ENCODE data around the gene ESR2. TPM values are rescaled to one million over a fixed set of nuclear protein-coding genes. Genes with fewer than 3 reads are reported as not detected.

The ESR2 gene
- total RNA-seq, 3 donors from 2014 or later, result 0.98 to 2.2 (median 1.5) TPM

GRCh38 chr14:64174922-64175782, 119.0 kb downstream of the ESR2 start:
- intact Hi-C loops (cut with DNase I; ENCODE audit: low total_unique reads), result no loop called here
- no peak overlapping the region for H3K27ac ChIP-seq

GRCh38 chr14:64170181-64170580, 124.0 kb downstream of the ESR2 start:
- no peak for DNase-seq (ENCODE audit: low spot score in 2 of 2)
- intact Hi-C loops (cut with DNase I; ENCODE audit: low total_unique reads), result loop anchor here (1.0 kb wide), 1 partner anchor 10 kb away; no protein-coding TSS in a partner anchor
- H3K27ac ChIP-seq, result no peak overlapping the region
- H3K9me3 ChIP-seq, result no peaks in the 10 kb centered on the region
- TF ChIP-seq POLR2AphosphoS5 (IDR thresholded peaks at IDR 0.05) (no peak), CTCF (IDR thresholded peaks at IDR 0.05) (no peak), POLR2A (IDR thresholded peaks at IDR 0.05) (no peak)
- peaks cover 3% of the 10 kb centered on the region for H3K36me3 ChIP-seq
- H3K4me1 ChIP-seq, result no peaks in the 10 kb centered on the region
- H3K4me3 ChIP-seq, result no peak overlapping the region
- no peaks in the 10 kb centered on the region for H3K27me3 ChIP-seq

More at GRCh38 chr14:64174922-64175782, 119.0 kb downstream of the ESR2 start:
- Histone ChIP-seq H3K4me3 (no peak overlapping the region), H3K4me1 (no peaks in the 10 kb centered on the region), H3K27me3 (no peaks in the 10 kb centered on the region), H3K36me3 (peaks cover 3% of the 10 kb centered on the region), H3K9me3 (no peaks in the 10 kb centered on the region)
- no peak for DNase-seq (ENCODE audit: low spot score in 2 of 2)
- TF ChIP-seq POLR2A (IDR thresholded peaks at IDR 0.05) (no peak), CTCF (IDR thresholded peaks at IDR 0.05) (no peak), POLR2AphosphoS5 (IDR thresholded peaks at IDR 0.05) (no peak)

- no peak overlapping the region for H3K27ac ChIP-seq
- no peaks in the 10 kb centered on the region for H3K27me3 ChIP-seq
- TF ChIP-seq POLR2A (IDR thresholded peaks at IDR 0.05), result no peak
- no peak for TF ChIP-seq POLR2AphosphoS5 (IDR thresholded peaks at IDR 0.05)
- TF ChIP-seq CTCF (IDR thresholded peaks at IDR 0.05), result no peak
- no peak overlapping the region for H3K4me3 ChIP-seq
- no peaks in the 10 kb centered on the region for H3K36me3 ChIP-seq
- intact Hi-C loops (cut with DNase I; ENCODE audit: low total_unique reads), result no loop called here
- H3K9me3 ChIP-seq, result no peaks in the 10 kb centered on the region
- no peak for DNase-seq (ENCODE audit: low spot score in 2 of 2)
- H3K4me1 ChIP-seq, result no peaks in the 10 kb centered on the region
Observed at GRCh38 chr14:64159588-64159987, 134.6 kb downstream of the ESR2 start.

- Histone ChIP-seq H3K4me1 (no peaks in the 10 kb centered on the region), H3K4me3 (no peak overlapping the region), H3K9me3 (no peaks in the 10 kb centered on the region), H3K27me3 (no peaks in the 10 kb centered on the region), H3K27ac (no peak overlapping the region), H3K36me3 (peaks cover 2% of the 10 kb centered on the region)
- TF ChIP-seq POLR2A (IDR thresholded peaks at IDR 0.05), result no peak
- TF ChIP-seq CTCF (IDR thresholded peaks at IDR 0.05), result no peak
- no peak for TF ChIP-seq POLR2AphosphoS5 (IDR thresholded peaks at IDR 0.05)
- no peak for DNase-seq (ENCODE audit: low spot score in 2 of 2)
- intact Hi-C loops (cut with DNase I; ENCODE audit: low total_unique reads), result no loop called here
Observed at GRCh38 chr14:64158608-64159007, 135.6 kb downstream of the ESR2 start.

GRCh38 chr14:64149921-64150320, 144.2 kb downstream of the ESR2 start:
- no peak for DNase-seq (ENCODE audit: low spot score in 2 of 2)
- TF ChIP-seq POLR2A (IDR thresholded peaks at IDR 0.05) (no peak), POLR2AphosphoS5 (IDR thresholded peaks at IDR 0.05) (no peak), CTCF (IDR thresholded peaks at IDR 0.05) (no peak)
- intact Hi-C loops (cut with DNase I; ENCODE audit: low total_unique reads), result no loop called here
- Histone ChIP-seq H3K27ac (no peak overlapping the region), H3K4me1 (no peaks in the 10 kb centered on the region), H3K36me3 (peaks cover 11% of the 10 kb centered on the region), H3K9me3 (no peaks in the 10 kb centered on the region), H3K27me3 (no peaks in the 10 kb centered on the region), H3K4me3 (no peak overlapping the region)

Data from breast epithelium (tissue), 4 donors.